NCI-H1417 treated with DMSO at 0.1 percent for 48 hours (cell line): ENCODE results near the gene VTCN1.
"Not testable (repeated sequence)": the region's sequence is repeated elsewhere in the genome, so short reads cannot be mapped to it uniquely, and the experiment has no call there.

Experiments
- DNase-seq: peaks from one replicate; lab custom pipeline; 2025; lab: John Stamatoyannopoulos, UW

The VTCN1 gene

GRCh38 chr1:117210831-117211261 lies at the start of gene VTCN1:
VTCN1 (minus strand) TSS chr1:117210927; CDS start chr1:117210855, 72 bp downstream.
- no peak for DNase-seq

GRCh38 chr1:117258791-117259190 lies 48.1 kb upstream of the VTCN1 start:
- DNase-seq: no peak

GRCh38 chr1:117258075-117258474 lies 47.3 kb upstream of the VTCN1 start:
- DNase-seq: not testable (repeated sequence)

- no peak for DNase-seq
Measured at GRCh38 chr1:117257291-117257690, 46.6 kb upstream of the VTCN1 start.

GRCh38 chr1:117250061-117250606 lies 39.4 kb upstream of the VTCN1 start:
- DNase-seq: no peak

- DNase-seq: no peak
Measured at GRCh38 chr1:117244971-117245370, 34.2 kb upstream of the VTCN1 start.

GRCh38 chr1:117244306-117244705 lies 33.6 kb upstream of the VTCN1 start:
- no peak for DNase-seq

- DNase-seq: no peak
Measured at GRCh38 chr1:117241512-117241911, 30.8 kb upstream of the VTCN1 start.

- DNase-seq: no peak
Measured at GRCh38 chr1:117240547-117240946, 29.8 kb upstream of the VTCN1 start.

GRCh38 chr1:117239467-117239866 lies 28.7 kb upstream of the VTCN1 start:
- DNase-seq: no peak

GRCh38 chr1:117237726-117238381 lies 27.1 kb upstream of the VTCN1 start:
- no peak for DNase-seq

- no peak for DNase-seq
Measured at GRCh38 chr1:117235863-117236465, 25.2 kb upstream of the VTCN1 start.

- DNase-seq: no peak
Measured at GRCh38 chr1:117232531-117232930, 21.8 kb upstream of the VTCN1 start.

GRCh38 chr1:117231748-117232373 lies 21.1 kb upstream of the VTCN1 start:
- DNase-seq: no peak

GRCh38 chr1:117231312-117231711 lies 20.6 kb upstream of the VTCN1 start:
- DNase-seq: no peak

GRCh38 chr1:117229217-117229616 lies 18.5 kb upstream of the VTCN1 start:
- DNase-seq: no peak

- DNase-seq: no peak
Measured at GRCh38 chr1:117225931-117226330, 15.2 kb upstream of the VTCN1 start.

GRCh38 chr1:117216718-117217117 lies 6.0 kb upstream of the VTCN1 start:
- no peak for DNase-seq

- no peak for DNase-seq
Measured at GRCh38 chr1:117215733-117216462, 5.2 kb upstream of the VTCN1 start.

- DNase-seq: no peak
Measured at GRCh38 chr1:117215019-117215418, 4.3 kb upstream of the VTCN1 start.

GRCh38 chr1:117213046-117213445 lies 2.3 kb upstream of the VTCN1 start:
- DNase-seq: no peak

GRCh38 chr1:117210386-117210785 lies 341 bp downstream of the VTCN1 start:
- DNase-seq: no peak
